Right atrium auricular region (tissue), 2 donors: ENCODE results near the gene TCEANC. TPM values are rescaled to one million over a fixed set of nuclear protein-coding genes. Genes with fewer than 3 reads are reported as not detected.

Experiments
- DNase-seq: peaks from one replicate; pipeline ENCODE4 v3.0.0-alpha.2; 2019; ENCODE audit warnings: low spot score
- H3K27ac ChIP-seq, 2 donors: fragments of 200-600 bp; sonication (generic); 1 replicate in 1 of 2; 2 replicates in 1 of 2; pipeline ENCODE4 v1.5.1; 2016 to 2019
- H3K27me3 ChIP-seq, 2 donors: fragments of 200-600 bp; sonication (generic); one replicate each; pipeline versions ENCODE4 v1.5.1 to v1.6.0; 2017 to 2019
- H3K36me3 ChIP-seq: fragments of 200-600 bp; sonication (generic); one replicate; pipeline ENCODE4 v1.5.1; 2016
- H3K4me1 ChIP-seq, 2 donors: fragments of 200-600 bp; sonication (generic); one replicate each; pipeline versions ENCODE4 v1.5.1 to v1.6.0; 2017 to 2019
- H3K4me3 ChIP-seq, 2 donors: fragments of 200-600 bp; sonication (generic); 1 replicate in 1 of 2; 2 replicates in 1 of 2; pipeline ENCODE4 v1.5.1; 2017 to 2019; ENCODE audit warnings: mild to moderate bottlenecking in 1 of 2, moderate library complexity in 1 of 2
- H3K9me3 ChIP-seq, 2 donors: fragments of 200-600 bp; sonication (generic); one replicate each; pipeline ENCODE4 v1.5.1; 2019
- total RNA-seq, 2 donors: library from RNA; depleted of rRNA; stranded (reverse); fragments of >200 nt; gene quantifications; one replicate each; pipeline ENCODE4 v1.1.0, GENCODE V29; 2016
- TF ChIP-seq, protein P1 (sequence below), 2 donors: fragments of 200-600 bp; sonication (generic); IDR thresholded peaks; one replicate each; pipeline ENCODE4 v1.5.1; 2019; ENCODE audit warnings: antibody characterized with exemption in 2 of 2

Gene TCEANC
- total RNA-seq, 2 donors from 2014 or later = 1.4 to 3.7 TPM

DNA sequence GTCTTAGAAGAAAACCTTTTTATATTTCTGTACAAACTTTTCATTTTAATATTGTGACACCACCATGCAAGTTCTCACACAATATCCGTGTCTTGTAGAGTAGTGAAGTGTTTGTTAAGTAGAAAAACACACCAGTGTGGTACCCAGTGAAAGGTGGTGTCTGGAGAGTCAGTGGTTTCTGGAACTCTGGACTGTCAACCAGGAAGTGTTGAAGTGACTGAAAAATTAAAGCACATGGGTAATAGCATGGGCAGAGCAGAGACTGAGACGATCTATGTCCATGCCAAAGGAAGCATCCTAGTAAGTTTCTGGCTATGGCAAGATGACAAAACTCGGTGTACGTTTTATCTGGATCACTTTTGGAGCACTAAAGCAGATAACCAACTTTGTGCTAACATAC, 58.2 kb downstream of the TCEANC start:
- Histone ChIP-seq H3K4me1 (no peaks in the 10 kb centered on the region), H3K36me3 (peaks cover 31% of the 10 kb centered on the region), H3K27me3 (no peaks in the 10 kb centered on the region), H3K4me3 (no peak overlapping the region), H3K27ac (no peak overlapping the region), H3K9me3 (no peaks in the 10 kb centered on the region)
- TF ChIP-seq, protein P1, sequence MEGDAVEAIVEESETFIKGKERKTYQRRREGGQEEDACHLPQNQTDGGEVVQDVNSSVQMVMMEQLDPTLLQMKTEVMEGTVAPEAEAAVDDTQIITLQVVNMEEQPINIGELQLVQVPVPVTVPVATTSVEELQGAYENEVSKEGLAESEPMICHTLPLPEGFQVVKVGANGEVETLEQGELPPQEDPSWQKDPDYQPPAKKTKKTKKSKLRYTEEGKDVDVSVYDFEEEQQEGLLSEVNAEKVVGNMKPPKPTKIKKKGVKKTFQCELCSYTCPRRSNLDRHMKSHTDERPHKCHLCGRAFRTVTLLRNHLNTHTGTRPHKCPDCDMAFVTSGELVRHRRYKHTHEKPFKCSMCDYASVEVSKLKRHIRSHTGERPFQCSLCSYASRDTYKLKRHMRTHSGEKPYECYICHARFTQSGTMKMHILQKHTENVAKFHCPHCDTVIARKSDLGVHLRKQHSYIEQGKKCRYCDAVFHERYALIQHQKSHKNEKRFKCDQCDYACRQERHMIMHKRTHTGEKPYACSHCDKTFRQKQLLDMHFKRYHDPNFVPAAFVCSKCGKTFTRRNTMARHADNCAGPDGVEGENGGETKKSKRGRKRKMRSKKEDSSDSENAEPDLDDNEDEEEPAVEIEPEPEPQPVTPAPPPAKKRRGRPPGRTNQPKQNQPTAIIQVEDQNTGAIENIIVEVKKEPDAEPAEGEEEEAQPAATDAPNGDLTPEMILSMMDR (IDR thresholded peaks at IDR 0.05) = no peak
- no peak for DNase-seq

Other genes with a start within 250 kb of the TCEANC start
- gene EGFL6, start 83.5 kb upstream of the TCEANC start, total RNA-seq = not detected
- 10 to 100 TPM; 25.6 to 26.1 TPM for gene RAB9A, start 36.0 kb downstream of the TCEANC start, total RNA-seq
- gene TRAPPC2, start 81.5 kb downstream of the TCEANC start, total RNA-seq = 1 to 10 TPM; 6.6 to 7.6 TPM
- gene OFD1, start 81.6 kb downstream of the TCEANC start, total RNA-seq = 1 to 10 TPM; 7.7 to 8.1 TPM
- gene GPM6B, start 164.0 kb downstream of the TCEANC start, total RNA-seq = 10 to 100 TPM in 1 of 2 donors, 1 to 10 TPM in 1; 9.0 to 14.2 TPM